Liver (tissue), 3 donors: ENCODE measurements around the gene TRIM56.

Source experiments
- CTCF ChIP-seq: fragments of 150-350 bp; IDR thresholded peaks from 2 replicates; pipeline ENCODE4 v1.5.1; 2017; ENCODE audit warnings: improper control_type of control experiment, low read depth, low read length; ENCODE audit not compliant: missing input control
- RAD21 ChIP-seq, 2 donors: IDR thresholded peaks; 2 replicates each; pipeline ENCODE4 v1.6.1; 2016; ENCODE audit warnings: antibody characterized with exemption in 2 of 2, mild to moderate bottlenecking in 2 of 2
- donor health status: healthy.
- donor health status: healthy.

DNA sequence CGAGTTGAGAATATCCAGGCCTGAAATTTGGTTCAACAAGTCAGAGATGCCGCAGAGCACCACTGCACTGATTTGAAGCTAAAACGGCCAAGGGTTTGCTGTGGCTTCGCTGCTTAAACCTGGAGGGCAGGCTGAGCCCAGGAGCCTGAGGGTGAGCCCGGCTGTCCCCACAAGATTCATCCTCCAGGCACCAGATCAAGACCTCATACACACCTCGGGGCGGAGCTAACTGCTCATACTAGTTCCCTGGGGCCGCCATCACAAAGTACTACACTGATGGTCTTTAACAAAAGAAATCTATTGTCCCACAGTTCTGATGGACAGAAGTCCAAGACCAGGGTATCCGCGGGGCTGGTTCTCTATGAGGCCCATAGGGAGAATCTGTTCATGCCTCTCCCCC, 16.9 kb upstream of the TRIM56 start:
- TF ChIP-seq CTCF, result no peak
- no peak for TF ChIP-seq RAD21 (IDR thresholded peaks at IDR 0.05)
